Astrocyte (in vitro differentiated cells and primary cell): Measurements from ENCODE around the gene MAP2K7. TPM values are rescaled to one million over a fixed set of nuclear protein-coding genes. Genes with fewer than 3 reads are reported as not detected.
A peak's percentile ranks its signal among the peaks of the same experiment; 100 is the strongest.
"Not testable (repeated sequence)": the region's sequence is repeated elsewhere in the genome, so short reads cannot be mapped to it uniquely, and the experiment has no call there.

ENCODE experiments used
- DNase-seq: peaks from one replicate; pipeline ENCODE4 v3.0.0-alpha.2; 2010; ENCODE audit warnings: low read depth
- FAIRE-seq: peaks from 2 replicates; lab custom pipeline; 2011; peaks lifted over from hg19 to GRCh38; lab: Jason Lieb, UNC
- H2AFZ ChIP-seq: 2 replicates; pipeline ENCODE4 v1.6.0; 2012; ENCODE audit warnings: low read depth, low read length, inconsistent platforms
- H3K27ac ChIP-seq: 2 replicates; pipeline ENCODE4 v1.5.1; 2011; ENCODE audit warnings: low read depth, low read length, inconsistent platforms
- H3K27me3 ChIP-seq: 2 replicates; pipeline ENCODE4 v1.6.0; 2011; ENCODE audit warnings: low read length, inconsistent platforms; ENCODE audit not compliant: insufficient read depth
- H3K36me3 ChIP-seq: 2 replicates; pipeline ENCODE4 v1.5.1; 2011; ENCODE audit warnings: low read length, inconsistent platforms; ENCODE audit not compliant: insufficient read depth
- H3K4me1 ChIP-seq: 2 replicates; pipeline ENCODE4 v1.5.1; 2011; ENCODE audit warnings: low read length, inconsistent platforms; ENCODE audit not compliant: insufficient read depth
- H3K4me2 ChIP-seq: 2 replicates; pipeline ENCODE4 v1.6.0; 2012; ENCODE audit warnings: low read length, inconsistent platforms
- H3K4me3 ChIP-seq: 2 replicates; pipeline ENCODE4 v1.5.1; 2011; ENCODE audit warnings: low read depth, mild to moderate bottlenecking, low read length, inconsistent platforms; ENCODE audit not compliant: insufficient read depth
- H3K79me2 ChIP-seq: 2 replicates; pipeline ENCODE4 v1.6.0; 2012; ENCODE audit warnings: mild to moderate bottlenecking, low read length, inconsistent platforms; ENCODE audit not compliant: insufficient read depth
- H3K9ac ChIP-seq: 2 replicates; pipeline ENCODE4 v1.6.0; 2012; ENCODE audit warnings: mild to moderate bottlenecking, low read length, inconsistent platforms
- H3K9me3 ChIP-seq: 2 replicates; pipeline ENCODE4 v1.5.1; 2012; ENCODE audit warnings: low read depth, mild to moderate bottlenecking, low read length, inconsistent platforms; ENCODE audit not compliant: insufficient read depth
- H4K20me1 ChIP-seq: 2 replicates; pipeline ENCODE4 v1.6.0; 2012; ENCODE audit warnings: low read length, inconsistent platforms; ENCODE audit not compliant: insufficient read depth
- H3K27ac Mint-ChIP-seq: one replicate; pipeline ENCODE4 v1.8.0; 2021; ENCODE audit warnings: mild to moderate bottlenecking, mixed read lengths; ENCODE audit not compliant: unreplicated experiment
- H3K27me3 Mint-ChIP-seq: one replicate; pipeline ENCODE4 v1.8.0; 2021; ENCODE audit warnings: low read depth, mixed read lengths; ENCODE audit not compliant: unreplicated experiment
- H3K36me3 Mint-ChIP-seq: one replicate; pipeline ENCODE4 v1.8.0; 2021; ENCODE audit warnings: low read depth, mixed read lengths; ENCODE audit not compliant: unreplicated experiment
- H3K4me1 Mint-ChIP-seq: one replicate; pipeline ENCODE4 v1.8.0; 2021; ENCODE audit warnings: low read depth, mixed read lengths; ENCODE audit not compliant: unreplicated experiment
- H3K4me3 Mint-ChIP-seq: one replicate; pipeline ENCODE4 v1.8.0; 2021; ENCODE audit warnings: mild to moderate bottlenecking, moderate library complexity, mixed read lengths; ENCODE audit not compliant: unreplicated experiment
- H3K9me3 Mint-ChIP-seq: one replicate; pipeline ENCODE4 v1.8.0; 2021; ENCODE audit warnings: mild to moderate bottlenecking, mixed read lengths; ENCODE audit not compliant: unreplicated experiment
- CTCF ChIP-seq: IDR thresholded peaks from 2 replicates; pipeline ENCODE4 v1.5.1; 2011; ENCODE audit warnings: low read depth, mild to moderate bottlenecking, inconsistent platforms, low read length, moderate library complexity; ENCODE audit not compliant: insufficient read depth
- EZH2 ChIP-seq: IDR thresholded peaks from 2 replicates; pipeline ENCODE4 v1.6.1; 2012; ENCODE audit warnings: mild to moderate bottlenecking, low read length, inconsistent platforms; ENCODE audit not compliant: insufficient read depth
- total RNA-seq: library from RNA; stranded (reverse); gene quantifications from 2 replicates; pipeline ENCODE4 v1.2.1, GENCODE V29; 2021

MAP2K7 gene
- total RNA-seq, 1 donor from 2014 or later = 22.9 TPM

DNA sequence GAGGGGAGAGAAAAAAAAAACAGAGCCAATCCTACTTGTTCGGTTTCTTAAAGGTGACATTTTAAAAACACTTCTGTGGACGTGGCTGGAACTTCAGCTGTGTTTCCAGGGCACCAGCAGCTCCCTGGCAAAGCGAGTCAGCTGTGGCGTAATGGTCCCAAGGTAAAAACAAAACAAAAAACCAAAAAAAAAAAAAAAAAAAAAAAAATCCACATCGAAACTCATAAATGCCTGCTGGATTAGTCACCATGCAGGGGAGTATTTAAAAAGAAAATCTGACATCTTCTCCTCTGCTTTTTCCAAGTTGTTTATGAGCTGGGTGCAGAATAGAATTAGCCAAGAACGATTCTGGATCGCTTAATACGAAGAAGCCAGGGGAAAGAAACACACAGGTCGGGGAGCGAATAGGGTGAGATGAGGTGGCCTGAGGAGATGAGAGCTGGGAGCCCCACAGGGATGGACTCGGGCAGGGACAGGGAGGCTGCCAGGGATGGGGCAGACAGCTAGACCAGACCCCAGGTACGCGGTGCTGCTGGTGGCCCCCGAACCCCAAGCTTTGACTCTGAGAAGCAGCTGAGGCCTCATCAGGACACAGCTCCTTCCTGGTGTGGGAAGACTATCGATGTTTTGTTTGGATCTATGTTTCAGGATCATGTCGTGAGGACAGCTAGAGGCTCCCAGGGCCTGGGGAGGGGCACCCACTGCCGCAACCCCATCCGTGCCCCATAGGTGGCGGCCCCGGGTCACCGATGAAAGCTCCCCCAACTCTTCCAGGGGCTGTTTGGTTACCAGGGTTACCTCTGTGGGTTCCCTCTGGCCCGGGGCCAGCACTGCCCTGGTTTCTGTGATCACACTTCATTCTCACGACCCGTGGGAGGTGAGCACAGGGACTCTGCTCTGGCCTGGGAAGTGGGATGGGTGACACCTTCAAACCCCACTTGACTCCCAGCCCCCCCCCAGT is 25.3 kb downstream of the MAP2K7 start:
- peaks cover 7% of the 10 kb centered on the region for H3K36me3 Mint-ChIP-seq
- H3K27ac Mint-ChIP-seq = peak overlapping the region; percentile 95

DNA sequence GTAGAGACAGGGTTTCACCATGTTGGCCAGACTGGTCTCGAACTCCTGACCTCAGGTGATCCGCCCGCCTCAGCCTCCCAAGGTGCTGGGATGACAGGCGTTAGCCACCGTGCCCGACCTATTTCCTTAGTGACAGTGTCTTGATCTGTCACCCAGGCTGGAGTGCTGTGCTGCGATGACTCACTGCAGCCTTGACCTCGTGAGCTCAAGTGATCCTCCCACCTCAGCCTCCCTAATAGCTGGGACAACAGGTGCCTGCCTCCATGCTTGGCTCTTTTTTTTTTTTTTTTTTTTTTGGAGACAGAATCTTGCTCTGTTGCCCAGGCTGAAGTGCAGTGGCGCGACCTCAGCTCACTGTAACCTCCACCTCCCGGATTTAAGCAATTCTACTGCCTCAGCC is 26.4 kb downstream of the MAP2K7 start:
- H3K36me3 ChIP-seq, H3K4me3 ChIP-seq, H3K4me2 ChIP-seq, DNase-seq, H3K36me3 Mint-ChIP-seq, H3K27me3 Mint-ChIP-seq, H3K9ac ChIP-seq, FAIRE-seq, H3K27me3 ChIP-seq, H3K9me3 ChIP-seq, H3K9me3 Mint-ChIP-seq, H3K27ac ChIP-seq, H2AFZ ChIP-seq, H3K79me2 ChIP-seq: not testable (repeated sequence)
- peaks cover 15% of the 10 kb centered on the region for H3K4me1 Mint-ChIP-seq
- Histone ChIP-seq H3K4me1 (peaks cover 32% of the 10 kb centered on the region), H4K20me1 (peaks cover 13% of the 10 kb centered on the region)
- H3K4me3 Mint-ChIP-seq = peak overlapping the region; percentile 45
- H3K27ac Mint-ChIP-seq = peak overlapping the region; percentile 91

More for the DNA sequence above, 25.3 kb downstream of the MAP2K7 start:
- peak overlapping the region; percentile 78 for H3K4me3 Mint-ChIP-seq
- peak overlapping the region; percentile 71 for H3K4me2 ChIP-seq
- no peaks in the 10 kb centered on the region for H3K27me3 Mint-ChIP-seq
- peak overlapping the region; percentile 23 for H3K4me3 ChIP-seq
- H3K9ac ChIP-seq = peak overlapping the region; percentile 76
- no peak for TF ChIP-seq EZH2
- peak; percentile 34 for TF ChIP-seq CTCF
- peaks cover 13% of the 10 kb centered on the region for H4K20me1 ChIP-seq
- H3K27ac ChIP-seq = peak overlapping the region; percentile 87
- peaks cover 4% of the 10 kb centered on the region for H3K36me3 ChIP-seq
- H2AFZ ChIP-seq = no peak overlapping the region
- H3K4me1 Mint-ChIP-seq = peaks cover 16% of the 10 kb centered on the region
- FAIRE-seq = no peak
- H3K79me2 ChIP-seq = no peaks in the 10 kb centered on the region
- no peaks in the 10 kb centered on the region for H3K27me3 ChIP-seq
- no peaks in the 10 kb centered on the region for H3K9me3 ChIP-seq
- peak; percentile 76 for DNase-seq
- H3K4me1 ChIP-seq = peaks cover 32% of the 10 kb centered on the region
- H3K9me3 Mint-ChIP-seq = no peaks in the 10 kb centered on the region

DNA sequence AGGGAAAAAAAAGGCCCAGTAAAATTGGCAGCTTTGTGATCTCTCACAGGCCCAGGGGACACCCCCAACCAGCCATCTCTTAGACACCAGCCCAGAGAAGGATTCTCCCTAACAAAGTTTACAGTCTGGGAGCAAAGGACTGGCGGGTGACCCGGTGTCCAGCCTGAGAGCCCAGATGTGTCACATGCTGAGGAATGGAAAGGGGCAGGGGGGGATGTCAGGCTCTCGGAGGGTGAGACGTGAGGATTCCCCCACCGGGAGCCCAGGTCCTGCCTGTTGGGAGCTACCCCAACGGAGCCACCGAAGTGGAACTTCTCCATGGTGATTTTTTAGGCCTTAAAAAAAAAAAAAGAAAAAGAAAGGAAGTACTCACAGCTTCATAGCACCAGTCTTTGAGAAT is 27.1 kb downstream of the MAP2K7 start:
- H3K36me3 ChIP-seq = peaks cover 6% of the 10 kb centered on the region
- no peaks in the 10 kb centered on the region for H3K27me3 ChIP-seq
- no peaks in the 10 kb centered on the region for H3K9me3 Mint-ChIP-seq
- no peaks in the 10 kb centered on the region for H3K79me2 ChIP-seq
- H4K20me1 ChIP-seq = peaks cover 13% of the 10 kb centered on the region
- H3K9me3 ChIP-seq = no peaks in the 10 kb centered on the region
- no peak overlapping the region for H3K27ac Mint-ChIP-seq
- no peak overlapping the region for H3K27ac ChIP-seq
- H3K4me3 Mint-ChIP-seq = no peak overlapping the region
- no peak overlapping the region for H3K9ac ChIP-seq
- peaks cover 15% of the 10 kb centered on the region for H3K4me1 Mint-ChIP-seq
- H3K4me3 ChIP-seq = no peak overlapping the region
- no peak overlapping the region for H2AFZ ChIP-seq
- TF ChIP-seq CTCF (no peak), EZH2 (no peak)
- FAIRE-seq = no peak
- H3K4me2 ChIP-seq = no peak overlapping the region
- H3K27me3 Mint-ChIP-seq = no peaks in the 10 kb centered on the region
- peaks cover 9% of the 10 kb centered on the region for H3K36me3 Mint-ChIP-seq
- peaks cover 32% of the 10 kb centered on the region for H3K4me1 ChIP-seq
- no peak for DNase-seq
